ENCODE results near the gene ZDHHC5.
"Not testable (repeated sequence)": the region's sequence is repeated elsewhere in the genome, so short reads cannot be mapped to it uniquely, and the experiment has no call there.

Gene ZDHHC5

GRCh38 chr11:57675176-57675941, 7.4 kb downstream of the ZDHHC5 start:
- no peak for DNase-seq

- no peak for DNase-seq
Measured at GRCh38 chr11:57679396-57679795, 11.5 kb downstream of the ZDHHC5 start.

- no peak for DNase-seq
Measured at GRCh38 chr11:57680552-57680874, 12.6 kb downstream of the ZDHHC5 start.

- no peak for DNase-seq
Measured at GRCh38 chr11:57681168-57681567, 13.3 kb downstream of the ZDHHC5 start.

- DNase-seq = not testable (repeated sequence)
Measured at GRCh38 chr11:57690474-57690873, 22.6 kb downstream of the ZDHHC5 start.

- DNase-seq = no peak
Measured at GRCh38 chr11:57698843-57699365, 31.0 kb downstream of the ZDHHC5 start.

- no peak for DNase-seq
Measured at GRCh38 chr11:57699813-57700212, 31.9 kb downstream of the ZDHHC5 start.

- no peak for DNase-seq
Measured at GRCh38 chr11:57700425-57700824, 32.5 kb downstream of the ZDHHC5 start.

- DNase-seq = no peak
Measured at GRCh38 chr11:57703341-57703740, 35.4 kb downstream of the ZDHHC5 start.

- DNase-seq = no peak
Measured at GRCh38 chr11:57704932-57705331, 37.0 kb downstream of the ZDHHC5 start.

GRCh38 chr11:57705432-57705831, 37.5 kb downstream of the ZDHHC5 start:
- DNase-seq = not testable (repeated sequence)

- DNase-seq = no peak
Measured at GRCh38 chr11:57709802-57710367, 42.0 kb downstream of the ZDHHC5 start.

GRCh38 chr11:57711414-57712255, 43.7 kb downstream of the ZDHHC5 start, which contains the start of gene MED19:
Gene MED19, minus strand, starts transcription at chr11:57712215. Its CDS starts 36 bp downstream, at chr11:57712179.
- DNase-seq = peak; percentile 89

- peak; percentile 95 for DNase-seq
Measured at GRCh38 chr11:57712256-57713150, 44.6 kb downstream of the ZDHHC5 start, which contains the start of gene TMX2. Gene TMX2, plus strand, starts transcription at chr11:57712593. Its CDS starts 26 bp downstream, at chr11:57712619.

GRCh38 chr11:57713835-57714234, 45.9 kb downstream of the ZDHHC5 start:
- DNase-seq = no peak

- not testable (repeated sequence) for DNase-seq
Measured at GRCh38 chr11:57716726-57717125, 48.8 kb downstream of the ZDHHC5 start.

- DNase-seq = no peak
Measured at GRCh38 chr11:57727185-57727584, 59.3 kb downstream of the ZDHHC5 start.

GRCh38 chr11:57728829-57729228, 60.9 kb downstream of the ZDHHC5 start:
- no peak for DNase-seq

GRCh38 chr11:57729479-57729878, 61.6 kb downstream of the ZDHHC5 start:
- no peak for DNase-seq

GRCh38 chr11:57732661-57733060, 64.7 kb downstream of the ZDHHC5 start:
- DNase-seq = no peak

GRCh38 chr11:57735619-57736298, 67.8 kb downstream of the ZDHHC5 start:
- no peak for DNase-seq
